NCI-H524 treated with DMSO at 0.1 percent for 48 hours (cell line): ENCODE results near the gene GPHN.
"Not testable (repeated sequence)": the region's sequence is repeated elsewhere in the genome, so short reads cannot be mapped to it uniquely, and the experiment has no call there.

Experiments used
- DNase-seq: peaks from one replicate; lab custom pipeline; 2025; lab: John Stamatoyannopoulos, UW

GPHN gene

GRCh38 chr14:67059596-67059995, 551.6 kb downstream of the GPHN start:
- DNase-seq: no peak

GRCh38 chr14:67060546-67060945, 552.6 kb downstream of the GPHN start:
- DNase-seq: no peak

- not testable (repeated sequence) for DNase-seq
These were observed 559.3 kb downstream of the GPHN start for GRCh38 chr14:67067070-67067814.

DNA sequence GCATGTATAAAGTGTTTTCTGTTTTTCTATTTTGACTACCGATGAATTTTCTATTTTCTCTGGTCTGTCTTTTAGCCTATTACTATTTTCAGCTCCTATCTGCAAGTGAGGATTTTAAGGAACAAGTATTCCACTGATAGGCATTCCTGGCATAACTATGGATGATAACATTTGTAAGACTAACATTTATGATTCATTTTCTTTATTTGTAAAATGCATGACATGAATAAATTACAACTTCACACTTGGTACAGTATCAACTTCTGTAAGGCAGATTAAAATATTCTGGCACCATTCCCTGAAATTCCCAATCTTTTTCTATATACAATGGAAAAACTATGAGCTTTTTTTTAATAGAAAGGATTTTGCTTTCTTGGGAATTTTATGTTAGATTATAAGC, 560.3 kb downstream of the GPHN start:
- DNase-seq: no peak

- DNase-seq: no peak
These were observed 563.6 kb downstream of the GPHN start for GRCh38 chr14:67071506-67071905.

- DNase-seq: no peak
These were observed 570.0 kb downstream of the GPHN start for GRCh38 chr14:67077921-67078320.

DNA sequence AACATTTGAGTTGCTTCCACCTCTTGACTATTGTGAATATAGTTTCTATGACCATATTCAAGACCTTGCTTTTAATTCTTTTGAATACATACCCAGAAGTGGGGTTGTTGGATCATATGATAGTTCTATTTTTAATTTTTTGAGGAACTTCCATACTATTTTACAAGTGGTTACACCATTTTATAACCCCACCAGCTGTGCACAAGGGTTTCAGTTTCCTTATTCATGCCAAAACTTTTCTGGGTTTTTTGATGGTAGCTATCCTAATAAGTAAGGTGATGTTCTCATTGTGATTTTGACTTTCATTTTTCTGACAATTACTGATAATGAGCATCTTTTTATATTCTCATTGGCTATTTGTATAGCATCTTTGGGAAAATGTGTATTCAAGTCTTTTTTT, 571.9 kb downstream of the GPHN start:
- no peak for DNase-seq

DNA sequence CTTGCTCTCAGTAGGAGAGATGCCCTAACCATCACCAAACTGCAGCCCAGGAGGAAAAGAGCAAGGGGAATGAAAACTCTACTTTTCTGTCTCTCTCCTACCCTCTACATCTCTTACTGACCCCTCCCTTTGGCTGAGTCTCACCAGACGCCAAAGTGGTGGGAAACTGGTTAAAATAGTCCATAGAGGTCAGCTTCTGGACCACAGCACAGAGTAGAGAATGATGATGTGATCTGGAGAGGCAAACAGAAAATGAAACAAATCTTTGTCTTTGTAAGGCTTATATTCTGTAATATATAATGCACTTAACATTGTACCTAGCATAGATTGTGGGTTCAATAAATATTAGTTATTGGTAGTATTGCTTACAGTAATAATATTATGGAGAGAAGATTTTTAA, 600.3 kb downstream of the GPHN start:
- DNase-seq: no peak

DNA sequence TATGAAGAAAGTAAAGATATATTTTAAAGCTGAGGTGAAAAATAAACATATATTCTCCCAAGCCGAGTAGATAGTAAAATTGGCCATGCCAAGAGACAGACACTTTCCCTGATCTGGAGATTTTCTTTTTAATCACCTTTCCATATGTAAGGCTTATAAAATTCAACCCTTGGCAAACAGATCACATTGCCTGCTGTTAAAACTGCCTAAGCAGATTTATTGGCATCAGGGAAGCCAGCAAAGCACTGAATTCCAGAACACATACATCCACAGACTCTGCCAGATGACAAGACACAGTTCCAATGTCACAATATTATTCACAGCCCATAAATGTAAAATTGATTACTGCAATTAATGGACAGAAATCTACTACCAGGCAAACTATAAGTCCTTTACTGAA, 603.1 kb downstream of the GPHN start:
- DNase-seq: no peak

- no peak for DNase-seq
These were observed 604.4 kb downstream of the GPHN start for GRCh38 chr14:67112344-67112743.

DNA sequence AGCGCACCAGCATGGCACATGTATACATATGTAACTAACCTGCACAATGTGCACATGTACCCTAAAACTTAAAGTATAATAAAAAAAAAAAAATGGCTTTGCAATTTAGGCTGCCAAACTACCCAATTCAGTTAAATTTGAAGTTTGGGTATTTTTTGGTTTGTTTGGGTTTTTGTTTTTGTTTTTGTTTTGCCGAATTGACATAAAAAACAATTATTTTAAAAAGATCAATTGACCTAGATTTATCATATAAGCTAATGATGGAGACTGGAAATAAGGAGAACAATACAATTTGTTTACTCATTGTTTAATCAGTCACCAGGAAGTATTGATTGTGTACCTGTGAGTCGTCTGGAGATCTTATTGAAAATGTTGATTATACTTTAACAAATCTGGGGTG, 619.2 kb downstream of the GPHN start:
- DNase-seq: no peak

- DNase-seq: no peak
These were observed 621.8 kb downstream of the GPHN start for GRCh38 chr14:67129768-67130167.

GRCh38 chr14:67131691-67132090, 623.7 kb downstream of the GPHN start:
- no peak for DNase-seq

GRCh38 chr14:67133144-67133543, 625.2 kb downstream of the GPHN start:
- no peak for DNase-seq

- DNase-seq: no peak
These were observed 625.9 kb downstream of the GPHN start for GRCh38 chr14:67133595-67134441.

DNA sequence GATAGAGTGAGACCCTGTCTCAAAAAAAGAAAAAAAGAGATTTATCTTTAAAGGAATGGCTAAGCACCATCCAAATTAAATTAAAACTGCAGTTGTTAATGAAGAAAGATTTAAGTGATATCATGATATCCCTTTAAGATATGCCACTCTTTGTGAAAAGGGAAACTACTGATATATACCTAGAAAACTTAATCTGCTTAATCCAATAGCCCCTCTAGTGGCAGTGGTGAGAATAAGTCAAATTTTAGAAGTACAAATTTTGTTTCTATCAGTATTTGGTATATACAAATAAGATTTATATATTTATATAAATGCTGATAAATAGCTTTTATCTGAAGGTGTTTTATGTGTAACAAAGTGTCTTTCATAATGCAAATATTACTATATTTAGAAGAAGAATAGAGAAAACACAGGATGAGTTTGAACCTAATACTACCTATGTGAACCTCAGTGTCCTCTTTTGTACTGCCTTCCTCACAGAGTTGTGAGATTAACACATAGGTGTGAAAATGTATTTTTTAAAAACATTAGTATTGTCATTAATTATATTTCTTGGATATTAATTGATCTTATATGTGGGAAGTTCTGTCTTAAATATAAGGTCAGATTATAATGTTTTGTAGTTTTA, 629.9 kb downstream of the GPHN start:
- DNase-seq: no peak

DNA sequence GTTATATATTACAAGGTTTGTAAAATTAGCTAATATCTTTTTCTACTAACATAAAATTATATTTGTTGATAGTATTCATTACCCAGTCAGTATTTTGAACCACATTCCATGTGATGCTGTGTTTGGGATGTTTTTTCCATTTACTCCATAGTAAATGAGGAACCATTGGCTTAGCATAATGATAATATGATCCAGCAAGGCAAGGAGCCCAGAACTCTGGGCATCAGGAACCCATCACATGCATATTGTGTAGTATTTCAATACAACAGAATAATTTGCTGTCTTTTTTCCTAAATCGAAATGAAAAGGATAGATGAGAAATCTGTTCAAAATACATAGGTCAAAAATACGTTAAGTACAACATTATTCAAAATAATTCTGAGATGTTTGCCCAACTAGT, 632.6 kb downstream of the GPHN start:
- DNase-seq: no peak

- DNase-seq: no peak
These were observed 633.4 kb downstream of the GPHN start for GRCh38 chr14:67141146-67141900.

DNA sequence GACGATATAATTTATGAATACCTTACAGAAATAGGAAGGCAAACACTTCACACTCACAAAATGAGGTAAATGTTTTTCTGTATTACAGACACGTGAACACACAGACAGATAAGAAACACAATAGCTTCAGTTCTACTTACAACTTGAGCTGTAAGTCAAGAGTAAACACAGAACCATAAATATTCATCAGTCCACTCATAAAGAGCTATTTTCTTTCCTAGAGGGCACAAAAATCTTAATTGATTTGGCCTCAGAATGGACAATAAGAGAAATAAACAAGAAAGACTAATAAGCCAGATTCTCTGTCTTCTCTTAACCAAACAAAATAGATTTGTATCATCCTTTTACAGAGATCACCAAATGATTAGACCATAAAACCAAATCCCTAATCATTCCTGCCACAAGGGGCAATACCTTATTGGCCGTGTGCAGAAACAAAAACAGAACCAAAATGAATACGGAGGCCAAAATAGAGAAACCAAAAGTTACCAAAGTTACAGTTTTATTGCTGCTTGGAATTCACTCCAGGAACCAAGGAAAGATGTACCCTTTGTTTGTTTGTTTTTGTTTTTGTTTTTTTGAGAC, 643.2 kb downstream of the GPHN start:
- DNase-seq: no peak

GRCh38 chr14:67158566-67158965, 650.6 kb downstream of the GPHN start:
- no peak for DNase-seq

GRCh38 chr14:67162385-67162784, 654.4 kb downstream of the GPHN start:
- DNase-seq: no peak

DNA sequence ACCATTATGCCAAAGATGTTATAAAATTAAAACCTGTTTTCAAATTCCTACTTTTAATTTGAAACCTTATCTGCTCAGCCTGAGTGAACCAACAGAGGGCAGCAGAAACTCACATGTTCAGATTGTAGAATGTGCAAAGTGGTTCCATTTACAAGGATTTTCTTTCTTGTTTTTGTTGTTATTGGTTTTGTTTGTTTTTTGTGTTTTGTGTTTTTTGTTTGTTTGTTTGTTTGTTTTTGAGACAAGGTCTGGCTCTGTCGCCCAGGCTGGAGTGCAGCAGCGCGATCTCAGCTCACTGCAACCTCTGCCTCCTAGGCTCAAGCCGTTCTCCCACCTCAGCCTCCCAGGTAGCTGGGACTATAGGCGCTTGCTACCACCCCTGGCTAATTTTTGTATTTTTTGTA, 658.5 kb downstream of the GPHN start:
- no peak for DNase-seq
